NCI-H446 treated with DMSO at 0.1 percent for 48 hours (cell line): Measurements from ENCODE around the gene RNF130.
"Not testable (repeated sequence)": the region's sequence is repeated elsewhere in the genome, so short reads cannot be mapped to it uniquely, and the experiment has no call there.

ENCODE experiments used
- DNase-seq: peaks from one replicate; lab custom pipeline; 2025; lab: John Stamatoyannopoulos, UW

RNF130 gene

GRCh38 chr5:180018347-180019060 lies 53.1 kb downstream of the RNF130 start:
- DNase-seq, result no peak

GRCh38 chr5:180015523-180015922 lies 56.0 kb downstream of the RNF130 start:
- DNase-seq, result not testable (repeated sequence)

- DNase-seq, result no peak
Measured at GRCh38 chr5:180013678-180014077, 57.9 kb downstream of the RNF130 start.

GRCh38 chr5:180012316-180012715 lies 59.2 kb downstream of the RNF130 start:
- no peak for DNase-seq

- DNase-seq, result no peak
Measured at GRCh38 chr5:180010636-180011035, 60.9 kb downstream of the RNF130 start.

- no peak for DNase-seq
Measured at GRCh38 chr5:180009581-180009980, 62.0 kb downstream of the RNF130 start.

- DNase-seq, result no peak
Measured at GRCh38 chr5:180008433-180008832, 63.1 kb downstream of the RNF130 start.

GRCh38 chr5:180007582-180007981 lies 64.0 kb downstream of the RNF130 start:
- DNase-seq, result peak; percentile 71

GRCh38 chr5:180006141-180006540 lies 65.4 kb downstream of the RNF130 start:
- DNase-seq, result no peak

- no peak for DNase-seq
Measured at GRCh38 chr5:180003127-180003526, 68.4 kb downstream of the RNF130 start.

- no peak for DNase-seq
Measured at GRCh38 chr5:180001742-180002141, 69.8 kb downstream of the RNF130 start.

GRCh38 chr5:180001136-180001535 lies 70.4 kb downstream of the RNF130 start:
- no peak for DNase-seq

GRCh38 chr5:179998485-179998884 lies 73.1 kb downstream of the RNF130 start:
- DNase-seq, result no peak

- DNase-seq, result no peak
Measured at GRCh38 chr5:179994583-179995323, 76.8 kb downstream of the RNF130 start.

GRCh38 chr5:179992855-179993254 lies 78.7 kb downstream of the RNF130 start:
- DNase-seq, result not testable (repeated sequence)

GRCh38 chr5:179991106-179991505 lies 80.5 kb downstream of the RNF130 start:
- DNase-seq, result no peak

- not testable (repeated sequence) for DNase-seq
Measured at GRCh38 chr5:179990525-179990924, 81.0 kb downstream of the RNF130 start.

- DNase-seq, result no peak
Measured at GRCh38 chr5:179986328-179986727, 85.2 kb downstream of the RNF130 start.

GRCh38 chr5:179981636-179982035 lies 89.9 kb downstream of the RNF130 start:
- no peak for DNase-seq

GRCh38 chr5:179980767-179981166 lies 90.8 kb downstream of the RNF130 start:
- DNase-seq, result no peak

GRCh38 chr5:179978792-179979191 lies 92.8 kb downstream of the RNF130 start:
- DNase-seq, result no peak

GRCh38 chr5:179975713-179976134 lies 95.8 kb downstream of the RNF130 start:
- no peak for DNase-seq

GRCh38 chr5:179974946-179975712 lies 96.4 kb downstream of the RNF130 start:
- DNase-seq, result no peak
